ENCODE results near the gene ENTPD5.

DNA sequence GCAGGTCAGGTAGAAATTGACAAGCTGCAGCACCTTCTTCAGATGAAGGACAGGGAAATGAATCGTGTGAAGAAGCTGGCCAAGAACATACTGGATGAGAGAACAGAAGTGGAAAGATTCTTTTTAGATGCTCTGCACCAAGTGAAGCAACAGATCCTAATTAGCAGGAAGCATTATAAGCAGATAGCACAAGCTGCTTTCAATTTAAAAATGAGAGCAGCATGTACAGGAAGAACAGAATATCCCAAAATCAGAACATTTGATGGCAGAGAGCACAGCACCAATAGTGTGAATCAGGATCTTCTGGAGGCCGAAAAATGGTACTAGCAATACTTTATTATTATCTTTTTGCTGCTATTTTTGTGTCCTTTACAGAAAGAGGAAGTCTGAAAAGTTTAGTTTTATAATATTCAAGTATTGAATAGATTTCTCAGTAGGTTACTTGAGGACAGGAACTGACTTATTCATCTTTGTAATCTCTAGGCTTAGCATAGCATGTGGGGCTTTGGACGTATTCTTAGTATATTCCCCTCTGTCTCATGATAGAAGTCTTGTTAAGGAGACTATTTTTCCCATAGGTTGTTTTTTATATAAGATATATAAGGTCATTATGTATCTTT lies 30.9 kb upstream of the ENTPD5 start:
- TF ChIP-seq, protein P1, sequence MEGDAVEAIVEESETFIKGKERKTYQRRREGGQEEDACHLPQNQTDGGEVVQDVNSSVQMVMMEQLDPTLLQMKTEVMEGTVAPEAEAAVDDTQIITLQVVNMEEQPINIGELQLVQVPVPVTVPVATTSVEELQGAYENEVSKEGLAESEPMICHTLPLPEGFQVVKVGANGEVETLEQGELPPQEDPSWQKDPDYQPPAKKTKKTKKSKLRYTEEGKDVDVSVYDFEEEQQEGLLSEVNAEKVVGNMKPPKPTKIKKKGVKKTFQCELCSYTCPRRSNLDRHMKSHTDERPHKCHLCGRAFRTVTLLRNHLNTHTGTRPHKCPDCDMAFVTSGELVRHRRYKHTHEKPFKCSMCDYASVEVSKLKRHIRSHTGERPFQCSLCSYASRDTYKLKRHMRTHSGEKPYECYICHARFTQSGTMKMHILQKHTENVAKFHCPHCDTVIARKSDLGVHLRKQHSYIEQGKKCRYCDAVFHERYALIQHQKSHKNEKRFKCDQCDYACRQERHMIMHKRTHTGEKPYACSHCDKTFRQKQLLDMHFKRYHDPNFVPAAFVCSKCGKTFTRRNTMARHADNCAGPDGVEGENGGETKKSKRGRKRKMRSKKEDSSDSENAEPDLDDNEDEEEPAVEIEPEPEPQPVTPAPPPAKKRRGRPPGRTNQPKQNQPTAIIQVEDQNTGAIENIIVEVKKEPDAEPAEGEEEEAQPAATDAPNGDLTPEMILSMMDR (IDR thresholded peaks at IDR 0.05): no peak
- no peak for TF ChIP-seq POLR2A (IDR thresholded peaks at IDR 0.05)

Measured in uterus (tissue), 2 donors.